ENCODE data around the gene NCEH1. TPM values are rescaled to one million over a fixed set of nuclear protein-coding genes. Genes with fewer than 3 reads are reported as not detected.
"Not testable (repeated sequence)": the region's sequence is repeated elsewhere in the genome, so short reads cannot be mapped to it uniquely, and the experiment has no call there.

The NCEH1 gene, protein sequence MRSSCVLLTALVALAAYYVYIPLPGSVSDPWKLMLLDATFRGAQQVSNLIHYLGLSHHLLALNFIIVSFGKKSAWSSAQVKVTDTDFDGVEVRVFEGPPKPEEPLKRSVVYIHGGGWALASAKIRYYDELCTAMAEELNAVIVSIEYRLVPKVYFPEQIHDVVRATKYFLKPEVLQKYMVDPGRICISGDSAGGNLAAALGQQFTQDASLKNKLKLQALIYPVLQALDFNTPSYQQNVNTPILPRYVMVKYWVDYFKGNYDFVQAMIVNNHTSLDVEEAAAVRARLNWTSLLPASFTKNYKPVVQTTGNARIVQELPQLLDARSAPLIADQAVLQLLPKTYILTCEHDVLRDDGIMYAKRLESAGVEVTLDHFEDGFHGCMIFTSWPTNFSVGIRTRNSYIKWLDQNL
- 1.8 and 2.1 TPM in 2 replicates for polyA plus RNA-seq (2014; cell fraction: cytosol; rRNA removed)
- 0.49 and 1.7 TPM in 2 replicates for polyA plus RNA-seq (2014; cell fraction: nucleus; rRNA removed)

DNA sequence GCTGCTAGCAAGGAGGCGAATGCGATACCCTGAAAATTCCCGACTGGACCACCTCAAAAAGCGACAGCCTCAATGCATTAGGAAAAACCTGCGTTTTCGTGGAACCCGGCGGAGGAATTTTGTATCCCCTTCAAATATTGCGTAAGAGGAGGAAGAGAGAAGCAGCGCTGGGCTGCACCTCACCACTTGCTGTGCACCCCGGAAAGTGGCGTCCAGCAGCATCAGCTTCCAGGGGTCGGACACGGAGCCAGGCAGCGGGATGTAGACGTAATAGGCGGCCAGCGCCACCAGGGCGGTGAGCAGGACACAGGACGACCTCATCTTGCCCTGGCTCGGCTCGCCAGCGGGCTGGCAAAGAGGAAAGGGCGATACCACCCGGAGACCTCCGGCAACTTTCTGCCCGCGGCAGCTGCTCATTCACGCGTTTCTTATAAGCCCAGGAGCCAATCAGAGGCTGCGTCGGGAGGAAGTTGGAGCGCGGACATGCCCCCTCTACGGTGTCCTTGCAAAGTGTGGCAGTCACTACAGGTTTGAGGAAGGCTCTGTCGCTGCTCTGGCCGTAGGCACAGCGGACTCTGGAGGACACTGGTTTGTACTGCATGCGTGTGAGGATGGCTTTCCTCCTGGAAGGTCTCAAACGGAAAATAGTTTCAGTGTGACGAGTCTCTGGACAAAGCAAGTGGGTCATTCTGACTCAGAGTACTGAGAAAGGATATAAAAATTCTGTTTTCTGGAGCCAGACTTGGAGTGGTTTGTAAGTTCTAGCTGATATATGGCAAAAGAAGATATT, at the start of gene NCEH1:
Gene NCEH1, minus strand, starts transcription at position 404 of the 790 bp plus-strand sequence. Its CDS starts 83 bp downstream, at position 321.
- DNase-seq (ENCODE audit: low spot score), result peak; percentile 98

DNA sequence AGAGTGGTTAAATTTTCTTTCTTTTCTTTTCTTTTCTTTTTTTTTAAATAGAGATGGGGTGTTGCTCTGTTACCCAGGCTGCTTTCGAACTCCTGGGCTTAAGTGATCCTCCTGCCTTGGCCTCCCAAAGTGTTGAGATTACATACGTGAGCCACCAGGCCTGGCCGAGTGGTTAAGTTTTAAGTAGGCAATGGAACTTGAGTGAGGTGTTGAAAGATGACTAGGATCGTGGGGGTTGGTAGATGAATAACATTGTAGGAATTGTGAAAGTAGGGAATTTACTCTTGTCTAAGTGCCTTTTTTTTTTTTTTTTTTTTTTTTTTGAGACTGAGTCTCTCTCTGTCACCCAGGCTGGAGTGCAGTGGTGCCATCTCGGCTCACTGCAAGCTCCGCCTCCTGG, 49.5 kb upstream of the NCEH1 start:
- not testable (repeated sequence) for DNase-seq (ENCODE audit: low spot score)

DNA sequence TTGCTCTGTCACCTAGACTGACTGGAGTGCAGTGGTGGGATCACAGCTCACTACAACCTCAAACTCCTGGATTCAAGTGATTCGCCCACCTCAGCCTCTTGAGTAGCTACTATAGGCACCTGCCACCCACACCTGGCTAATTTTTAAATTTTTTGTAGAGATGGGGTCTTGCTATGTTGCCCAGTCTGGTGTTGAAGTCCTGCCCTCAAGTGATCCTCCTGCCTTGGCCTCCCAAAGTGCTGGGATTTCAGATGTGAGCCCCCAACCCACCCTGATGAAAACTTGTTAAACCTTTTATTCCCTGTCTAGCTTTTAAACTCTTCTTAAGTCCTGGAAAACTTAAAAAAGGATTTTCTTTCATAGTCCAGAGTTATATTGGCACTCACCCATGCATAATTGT, 42.3 kb upstream of the NCEH1 start:
- no peak for DNase-seq (ENCODE audit: low spot score)

DNA sequence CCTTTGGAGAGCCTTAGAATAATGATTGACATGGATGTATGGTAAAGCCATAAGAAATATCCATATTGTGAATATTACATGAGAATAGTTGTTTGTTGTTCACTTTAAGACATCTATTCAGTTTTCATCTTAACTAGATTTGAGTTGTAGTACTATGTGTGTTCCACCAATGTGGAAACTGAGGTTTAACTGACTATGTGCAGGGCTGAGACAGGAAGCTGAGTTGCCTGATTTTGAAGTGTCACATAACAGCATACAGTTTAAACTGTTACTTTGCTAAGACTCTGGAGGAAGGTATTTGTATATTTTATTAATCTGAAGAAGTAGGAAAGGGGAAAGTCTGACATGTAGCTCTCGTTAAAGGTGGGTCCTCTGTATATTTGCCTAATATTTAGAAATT, 41.8 kb upstream of the NCEH1 start:
- no peak for DNase-seq (ENCODE audit: low spot score)

DNA sequence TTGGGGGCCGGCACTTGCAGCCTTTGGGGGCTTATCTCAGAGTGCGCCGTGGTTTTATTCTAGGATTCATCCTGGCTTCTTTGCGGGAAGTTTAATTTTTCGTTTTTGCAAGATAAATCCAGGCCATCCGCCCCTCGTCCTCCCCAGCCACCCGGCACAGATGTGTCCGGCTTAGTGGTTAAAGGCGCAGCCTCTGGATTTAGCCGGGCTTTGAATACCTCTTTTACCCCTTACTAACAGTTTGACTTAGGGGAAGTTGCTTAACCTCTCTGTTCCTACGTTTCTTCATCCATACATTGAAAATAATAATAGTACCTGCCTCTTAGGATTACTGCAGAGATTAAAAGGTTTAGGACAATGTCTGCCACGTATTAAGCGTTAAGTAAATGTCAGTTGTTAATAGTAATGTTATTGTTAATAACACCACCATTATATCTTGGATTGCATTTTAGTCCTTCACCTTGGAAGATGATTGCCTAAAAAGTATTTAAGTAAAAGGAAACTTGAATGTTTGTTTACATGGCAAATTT, 40.4 kb upstream of the NCEH1 start:
- peak; percentile 42 for DNase-seq (ENCODE audit: low spot score)

DNA sequence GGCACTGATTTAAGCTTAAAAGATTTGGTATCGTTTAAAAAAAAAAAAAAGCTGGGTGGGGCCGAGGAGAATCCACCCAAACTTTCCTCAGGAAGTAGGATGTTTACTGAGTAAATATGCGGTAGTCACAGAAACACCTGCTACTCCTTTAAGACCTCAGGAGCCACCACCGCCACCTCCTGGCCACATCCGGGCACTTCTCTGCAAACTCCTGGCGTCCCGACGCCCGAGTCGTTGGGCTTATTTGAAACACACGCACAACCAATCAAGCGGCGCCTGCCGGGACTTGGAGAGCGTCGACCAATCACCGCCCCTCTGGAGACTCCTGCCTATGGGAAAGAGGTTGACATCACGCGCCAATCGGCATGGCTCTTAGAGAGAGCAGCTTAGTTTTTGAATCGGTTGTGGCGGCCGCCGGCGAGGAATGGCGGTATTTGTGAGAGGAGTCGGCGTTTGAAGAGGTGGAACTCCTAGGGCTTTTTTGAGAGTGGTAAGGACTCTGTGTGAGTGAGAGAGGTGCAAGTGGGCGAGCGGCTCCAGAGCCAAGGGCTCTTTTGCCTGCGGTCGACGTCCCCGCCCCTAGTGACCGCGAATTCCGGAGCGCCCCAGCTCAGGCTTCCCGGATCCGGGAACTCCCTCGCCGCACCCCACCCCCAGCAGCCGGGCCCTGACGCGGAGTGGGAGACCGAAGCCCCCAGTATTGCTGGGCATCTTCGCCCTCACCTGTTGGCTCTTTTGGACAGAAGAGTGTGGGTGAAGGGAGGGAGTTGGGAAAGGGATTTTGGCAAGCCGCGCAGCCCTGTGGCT, 39.7 kb upstream of the NCEH1 start, which contains the start of gene ECT2:
Gene ECT2, plus strand, starts transcription at position 359 of the 807 bp plus-strand sequence. CDS start 3,805 bp downstream, outside the sequence.
- peak; percentile 100 for DNase-seq (ENCODE audit: low spot score)

DNA sequence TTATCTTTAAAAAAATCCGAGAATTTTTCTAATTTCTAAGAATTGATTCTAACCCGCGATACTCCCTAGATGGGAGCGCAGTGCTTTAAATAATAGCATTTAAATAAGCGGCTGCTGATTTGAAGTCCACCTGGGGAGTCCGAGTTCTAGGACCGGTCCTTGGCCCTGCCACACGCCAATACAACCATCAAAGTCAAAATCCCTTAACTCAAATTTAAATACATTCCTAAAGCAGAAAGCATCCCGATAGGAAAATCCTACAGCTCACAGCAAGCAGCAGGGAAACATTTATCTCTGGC, 39.2 kb upstream of the NCEH1 start:
- DNase-seq (ENCODE audit: low spot score), result no peak

DNA sequence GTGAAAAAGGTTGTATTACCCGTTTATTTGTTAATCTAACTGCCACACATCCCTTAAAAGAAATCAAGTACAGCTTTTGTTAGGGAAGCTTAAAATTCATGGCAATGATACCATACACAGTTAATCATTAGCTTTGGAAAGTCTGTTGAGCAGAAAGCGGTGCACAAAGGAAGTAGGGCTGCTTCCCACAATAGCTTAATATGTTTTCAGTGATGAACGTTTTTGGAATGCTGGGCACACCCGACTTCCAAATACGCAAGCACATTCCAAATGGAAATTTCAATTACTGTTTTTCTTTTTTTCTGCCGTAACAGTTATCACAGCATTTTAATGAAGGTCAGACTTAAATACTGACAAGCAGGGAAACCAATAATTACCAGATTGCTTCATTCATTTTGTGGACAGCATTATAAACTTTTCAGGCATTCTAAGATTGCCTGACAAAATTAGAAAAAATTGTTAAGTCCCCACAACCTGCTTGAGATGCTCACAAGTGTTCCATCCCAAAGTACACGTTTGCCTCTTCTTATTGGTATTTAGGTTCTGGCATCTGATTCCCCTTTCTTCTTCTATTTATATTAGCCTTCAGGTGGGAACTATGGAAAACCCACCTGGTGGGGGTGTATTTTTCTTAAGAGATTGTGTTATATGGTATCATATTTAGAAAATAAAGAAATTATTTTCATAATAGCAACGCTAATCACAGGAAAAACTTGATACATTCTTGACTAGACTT, 38.5 kb upstream of the NCEH1 start:
- DNase-seq (ENCODE audit: low spot score), result no peak

DNA sequence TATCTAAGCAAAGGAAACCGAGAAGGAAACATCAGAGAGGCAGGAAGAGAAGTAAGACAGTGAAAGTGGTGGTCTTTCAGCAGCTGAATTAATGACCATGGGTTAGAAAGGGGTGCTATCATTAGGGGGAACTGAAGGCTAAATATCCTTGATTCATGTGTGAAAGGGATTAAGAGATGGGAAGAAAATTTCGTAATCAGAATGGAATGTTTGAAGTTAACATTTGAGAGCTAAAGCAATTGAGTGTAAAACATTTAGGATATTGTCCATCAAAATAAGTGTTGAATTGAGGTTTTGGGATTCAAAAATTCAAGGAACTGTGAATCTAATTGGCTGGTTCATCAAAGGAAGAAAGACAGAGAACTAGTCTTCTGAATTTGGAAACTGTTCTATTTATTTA, 35.6 kb upstream of the NCEH1 start:
- DNase-seq (ENCODE audit: low spot score), result no peak

DNA sequence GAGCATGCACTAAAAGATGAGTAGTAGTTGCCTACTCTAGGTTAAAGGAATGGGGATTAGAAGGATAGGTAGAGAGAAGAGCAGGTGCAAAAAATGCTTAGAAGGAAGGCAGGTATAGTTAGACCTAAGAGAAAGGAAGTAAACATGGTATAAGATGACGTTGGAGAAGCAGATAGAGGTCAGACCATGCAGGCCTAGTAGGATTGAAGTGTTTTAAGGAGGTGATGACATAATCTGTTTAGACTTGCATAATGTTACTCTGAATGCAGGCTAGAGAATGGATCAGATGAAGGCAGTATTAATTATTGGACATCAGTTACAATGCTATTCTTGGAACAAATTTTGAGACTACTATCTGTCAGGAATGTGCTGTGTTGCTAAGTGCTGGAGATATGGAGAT, 28.6 kb upstream of the NCEH1 start:
- DNase-seq (ENCODE audit: low spot score), result no peak

DNA sequence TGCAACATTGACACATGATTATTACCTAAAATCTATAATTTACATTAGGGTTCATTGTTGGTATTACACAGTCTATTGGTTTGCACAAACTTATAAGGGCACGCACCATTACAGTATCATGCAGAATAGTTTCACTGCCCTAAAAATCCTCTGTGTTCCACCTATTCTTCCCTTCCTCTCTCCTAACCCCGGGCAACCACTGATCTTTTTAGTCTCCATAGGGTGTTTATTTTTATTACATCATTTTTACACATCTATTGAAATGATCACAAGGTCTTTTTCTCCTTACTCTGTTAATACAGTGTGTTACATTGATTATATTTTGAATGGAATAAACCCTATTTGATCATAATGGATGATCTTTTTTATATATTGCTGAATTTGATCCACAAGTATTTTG, 24.1 kb upstream of the NCEH1 start:
- no peak for DNase-seq (ENCODE audit: low spot score)

DNA sequence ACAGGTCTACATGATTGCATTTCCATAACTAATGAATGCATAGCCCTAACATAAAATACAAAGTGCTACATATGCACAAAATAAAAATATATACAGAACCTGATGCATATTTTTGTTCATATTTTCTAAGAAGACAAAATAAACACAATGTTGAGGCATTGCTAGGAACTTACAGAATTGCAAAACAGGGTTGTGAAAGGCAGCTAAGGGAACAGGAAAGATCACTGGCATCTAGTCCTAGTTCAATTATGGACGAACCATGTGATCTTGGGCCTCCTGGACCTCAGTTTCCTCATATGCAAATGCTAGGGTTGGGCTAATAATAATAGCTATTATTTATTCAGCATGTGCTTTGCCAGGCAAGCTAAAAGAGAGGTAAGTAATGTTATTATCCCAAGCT, 15.5 kb upstream of the NCEH1 start:
- DNase-seq (ENCODE audit: low spot score), result no peak

DNA sequence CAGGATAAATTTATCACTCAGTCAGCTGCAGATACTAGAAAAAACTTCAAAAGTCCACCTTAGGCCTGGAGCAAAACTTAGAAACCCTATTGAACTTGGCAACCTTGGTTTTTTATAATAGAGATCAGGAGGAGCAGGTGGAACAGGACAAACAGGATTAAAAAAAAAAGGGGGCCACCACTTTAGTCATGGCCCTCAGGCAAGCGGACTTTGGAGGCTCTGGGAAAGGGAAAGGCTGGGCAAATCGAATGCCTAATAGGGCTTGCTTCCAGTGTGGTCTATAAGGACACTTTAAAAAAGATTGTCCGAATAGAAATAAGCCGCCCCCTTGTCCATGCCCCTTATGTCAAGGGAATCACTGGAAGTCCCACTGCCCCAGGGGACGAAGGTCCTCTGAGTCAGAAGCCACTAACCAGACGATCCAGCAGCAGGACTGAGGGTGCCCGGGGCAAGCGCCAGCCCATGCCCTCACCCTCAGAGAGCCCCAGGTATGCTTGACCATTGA, 11.7 kb upstream of the NCEH1 start:
- DNase-seq (ENCODE audit: low spot score), result not testable (repeated sequence)

DNA sequence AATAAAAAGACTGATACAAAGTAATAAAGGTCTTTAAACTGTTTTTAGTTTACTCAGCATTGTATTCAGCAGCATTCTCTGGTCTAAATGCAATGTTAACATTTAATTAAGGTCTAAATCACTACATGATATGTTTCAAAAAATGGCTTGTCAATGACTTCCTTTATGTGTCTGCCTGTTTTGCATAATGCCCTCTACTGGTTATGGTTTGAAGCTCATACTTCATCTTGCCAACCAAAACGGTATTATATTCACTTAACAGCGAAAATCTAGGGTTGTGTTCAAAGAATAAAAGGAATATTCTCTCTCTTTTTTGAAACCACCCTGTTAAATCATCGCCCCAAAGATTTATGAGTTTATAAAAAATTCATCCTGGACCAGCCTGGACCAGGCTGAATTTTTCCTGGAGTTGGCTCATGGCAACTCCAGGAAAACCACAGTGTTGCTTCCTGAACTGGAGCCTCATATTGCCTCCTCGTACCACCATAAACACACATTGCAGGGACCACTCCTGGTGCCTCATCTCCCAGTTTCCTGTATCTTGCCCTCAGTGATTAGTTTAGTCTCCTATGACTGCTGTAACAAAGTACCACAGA, 6.7 kb upstream of the NCEH1 start:
- DNase-seq (ENCODE audit: low spot score), result no peak

DNA sequence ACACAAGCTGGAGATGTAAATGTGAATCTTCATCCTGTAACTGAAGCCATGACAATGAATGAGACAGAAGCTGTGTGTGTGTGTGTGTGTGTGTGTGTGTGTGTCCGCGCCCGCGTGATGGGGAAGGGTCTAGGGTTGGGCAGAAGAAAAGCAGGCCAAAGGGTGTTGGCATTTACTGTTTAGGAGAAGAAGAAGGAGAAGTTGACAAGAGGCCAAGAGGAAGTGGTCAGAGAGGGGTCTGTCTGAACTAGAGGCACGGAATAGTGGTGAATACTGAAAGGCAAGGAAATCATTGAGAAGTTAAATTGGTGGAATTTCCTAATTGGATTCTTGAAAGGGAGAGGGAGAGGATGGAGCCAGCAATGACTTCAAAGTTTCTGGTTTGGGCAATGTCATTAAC, 5.6 kb upstream of the NCEH1 start:
- no peak for DNase-seq (ENCODE audit: low spot score)

DNA sequence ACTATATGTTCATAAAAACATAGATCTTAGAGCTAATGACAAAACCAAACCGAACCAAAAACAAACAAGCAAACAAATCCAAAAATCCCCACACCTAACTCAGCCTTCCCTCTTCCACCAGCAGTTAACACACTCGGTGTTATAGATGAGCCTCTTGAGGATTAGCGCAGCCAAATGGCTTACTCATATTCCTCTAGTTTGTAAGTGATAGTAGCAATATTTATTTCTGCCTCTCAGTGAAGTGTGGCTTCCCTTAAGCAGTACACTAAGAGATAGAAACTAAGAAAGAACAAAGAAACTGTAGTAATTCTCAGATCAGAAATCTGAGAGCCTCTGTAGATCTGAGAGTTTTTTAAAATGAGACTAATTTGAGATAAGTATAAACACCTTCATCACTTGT, 2.4 kb upstream of the NCEH1 start:
- DNase-seq (ENCODE audit: low spot score), result no peak

DNA sequence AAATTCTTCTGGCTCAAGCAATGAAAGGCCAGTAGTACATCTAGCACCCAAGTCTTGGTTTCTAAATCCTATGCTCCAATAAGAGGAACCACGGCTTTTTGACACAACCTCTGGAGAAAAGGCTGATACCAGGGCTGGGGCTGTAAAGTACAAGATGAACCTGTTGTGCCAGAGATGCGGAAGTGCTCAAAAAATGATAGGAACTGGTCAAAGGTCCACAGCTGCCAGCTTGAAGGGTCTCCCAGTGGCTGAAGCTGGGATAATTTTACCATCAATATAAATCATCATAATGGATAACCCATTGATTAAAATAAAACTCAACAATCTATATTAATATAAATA, 558 bp upstream of the NCEH1 start:
- DNase-seq (ENCODE audit: low spot score), result no peak

DNA sequence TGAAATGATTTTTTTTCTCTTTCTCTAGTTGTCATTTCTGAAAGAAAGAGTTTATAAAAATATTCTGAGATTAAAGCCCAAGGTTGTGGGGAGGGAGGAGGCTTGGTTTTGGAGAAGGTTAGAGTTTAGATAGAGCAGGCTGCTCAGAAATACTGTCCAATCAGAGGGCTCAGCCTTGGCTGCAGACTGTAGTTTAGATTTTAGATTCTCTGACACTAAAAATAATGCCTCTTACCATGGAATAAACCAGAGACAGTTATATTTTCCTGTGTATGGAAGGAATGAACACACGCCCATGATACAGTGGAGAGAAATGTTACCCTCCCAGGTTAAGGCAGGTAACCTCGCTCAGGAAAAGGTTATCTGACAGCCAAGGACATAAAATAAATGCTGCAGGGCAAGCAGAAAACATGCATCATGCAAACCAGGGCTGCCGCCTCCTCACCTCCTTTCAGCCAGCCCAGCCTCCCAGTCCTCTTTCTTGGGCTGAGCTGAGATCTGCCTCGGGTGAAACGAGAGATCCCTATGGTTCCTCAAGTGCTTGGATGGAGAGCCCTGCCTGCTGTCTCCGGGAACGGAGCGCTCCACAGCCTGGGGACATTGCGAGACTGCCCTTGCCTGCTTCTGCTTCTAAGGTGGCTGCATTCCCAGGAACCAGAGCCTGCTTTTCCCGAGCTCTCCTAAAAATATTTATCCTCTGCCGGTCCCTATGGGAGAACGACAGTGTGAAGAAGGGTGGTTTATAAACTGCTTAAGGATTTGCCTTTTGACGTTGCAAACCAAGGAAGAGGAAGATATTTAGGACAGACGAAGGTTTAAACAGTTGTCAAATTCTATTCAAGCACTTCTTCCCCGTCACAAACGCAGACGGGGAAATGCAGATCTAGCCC, 848 bp downstream of the NCEH1 start:
- peak; percentile 49 for DNase-seq (ENCODE audit: low spot score)
